HG03025 (cell line): ENCODE results near the gene SUN3.

Experiments
- ATAC-seq: cut with Tn5 transposase; IDR thresholded peaks from one replicate; pipeline ENCODE4 v1.9.1; 2021; ENCODE audit warnings: mild to moderate bottlenecking, moderate library complexity; ENCODE audit not compliant: unreplicated experiment, low FRiP score

SUN3 gene, protein sequence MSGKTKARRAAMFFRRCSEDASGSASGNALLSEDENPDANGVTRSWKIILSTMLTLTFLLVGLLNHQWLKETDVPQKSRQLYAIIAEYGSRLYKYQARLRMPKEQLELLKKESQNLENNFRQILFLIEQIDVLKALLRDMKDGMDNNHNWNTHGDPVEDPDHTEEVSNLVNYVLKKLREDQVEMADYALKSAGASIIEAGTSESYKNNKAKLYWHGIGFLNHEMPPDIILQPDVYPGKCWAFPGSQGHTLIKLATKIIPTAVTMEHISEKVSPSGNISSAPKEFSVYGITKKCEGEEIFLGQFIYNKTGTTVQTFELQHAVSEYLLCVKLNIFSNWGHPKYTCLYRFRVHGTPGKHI

DNA sequence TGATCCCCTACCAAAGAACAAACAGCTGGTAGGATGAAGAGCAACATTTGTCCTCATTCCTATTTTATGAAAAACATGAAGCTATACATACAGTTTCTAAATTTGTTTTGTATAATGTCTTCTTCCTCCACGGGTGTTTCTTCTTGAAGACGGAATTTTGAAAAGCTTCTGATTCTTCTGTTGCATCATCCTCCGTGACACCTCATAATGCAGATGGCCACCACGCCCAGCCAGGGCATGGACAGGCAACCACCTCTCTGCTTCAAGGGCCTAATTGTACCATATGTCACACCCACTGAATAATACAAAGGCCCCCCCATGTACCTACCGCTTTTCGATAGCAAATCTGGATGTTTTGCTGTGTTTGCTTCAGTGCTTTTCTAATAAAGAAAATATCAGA, at the start of gene SUN3:
Gene SUN3 (minus strand): TSS at position 170 of the 400 bp plus-strand sequence. CDS start 169 bp downstream, at position 1.
- no peak for ATAC-seq

- no peak for ATAC-seq
Measured at GRCh38 chr7:48078470-48078869, 49.6 kb upstream of the SUN3 start.

DNA sequence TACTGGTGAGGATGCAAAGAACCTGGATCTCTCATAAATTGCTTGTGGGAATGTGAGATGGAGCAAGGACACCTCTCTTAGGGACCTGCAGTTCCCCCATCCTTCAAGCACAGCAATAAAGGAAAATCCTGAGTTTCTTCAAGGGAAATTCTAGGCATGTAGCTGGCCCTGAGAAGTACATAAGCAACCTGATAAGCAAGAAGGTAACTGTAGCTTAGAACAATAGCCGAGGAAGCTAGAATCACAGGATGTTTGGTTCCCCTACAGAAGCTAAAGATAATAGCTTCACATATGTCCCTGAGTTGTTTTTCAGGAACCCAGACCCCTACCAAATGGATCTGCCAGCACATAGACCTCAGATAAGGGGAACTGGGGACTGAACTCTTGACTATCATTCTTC, 48.5 kb upstream of the SUN3 start:
- no peak for ATAC-seq

DNA sequence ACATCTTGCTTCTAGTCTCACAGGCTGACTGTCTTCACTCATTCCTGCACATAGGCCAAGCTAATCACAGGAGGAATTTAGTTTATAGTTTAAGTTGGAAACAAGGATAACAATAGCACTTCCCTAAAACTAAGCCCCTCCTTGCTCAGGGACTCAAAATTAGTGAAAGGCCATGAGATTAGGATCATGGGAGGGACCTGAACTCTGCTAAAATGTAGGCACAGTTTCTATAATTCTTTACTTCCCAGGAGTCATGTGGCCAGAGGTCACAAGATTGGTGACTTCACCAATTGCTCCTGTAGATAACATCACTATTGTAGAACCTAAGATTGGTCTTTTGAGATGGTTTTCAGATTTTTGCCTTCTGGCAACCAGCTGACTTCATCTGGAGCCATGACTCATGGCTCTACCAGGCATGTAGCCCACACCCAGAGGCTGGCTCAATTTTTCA, 45.3 kb upstream of the SUN3 start:
- no peak for ATAC-seq

- ATAC-seq: no peak
Measured at GRCh38 chr7:48067475-48067874, 38.6 kb upstream of the SUN3 start.

GRCh38 chr7:48063985-48064384, 35.1 kb upstream of the SUN3 start:
- no peak for ATAC-seq

GRCh38 chr7:48059706-48060105, 30.8 kb upstream of the SUN3 start:
- ATAC-seq: no peak

DNA sequence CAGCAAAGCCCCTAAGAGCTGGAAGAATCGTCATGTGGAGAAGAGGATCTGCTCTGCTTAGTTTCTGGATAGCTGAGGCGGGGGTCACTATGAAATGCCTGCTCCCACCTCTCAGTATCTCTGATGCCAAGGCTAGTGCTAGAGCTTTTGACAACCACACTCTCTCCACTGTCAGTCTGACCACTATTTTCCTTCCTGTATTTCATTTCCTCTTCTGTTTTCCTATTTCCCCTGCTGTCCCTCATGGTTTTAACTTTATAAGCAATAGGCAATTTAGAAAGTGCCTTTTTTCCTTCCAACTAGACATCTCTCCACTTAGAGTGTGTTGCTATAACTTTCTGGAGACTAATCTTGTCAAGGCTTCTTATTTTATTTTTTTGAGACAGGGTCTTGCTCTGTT, 30.1 kb upstream of the SUN3 start:
- ATAC-seq: no peak

DNA sequence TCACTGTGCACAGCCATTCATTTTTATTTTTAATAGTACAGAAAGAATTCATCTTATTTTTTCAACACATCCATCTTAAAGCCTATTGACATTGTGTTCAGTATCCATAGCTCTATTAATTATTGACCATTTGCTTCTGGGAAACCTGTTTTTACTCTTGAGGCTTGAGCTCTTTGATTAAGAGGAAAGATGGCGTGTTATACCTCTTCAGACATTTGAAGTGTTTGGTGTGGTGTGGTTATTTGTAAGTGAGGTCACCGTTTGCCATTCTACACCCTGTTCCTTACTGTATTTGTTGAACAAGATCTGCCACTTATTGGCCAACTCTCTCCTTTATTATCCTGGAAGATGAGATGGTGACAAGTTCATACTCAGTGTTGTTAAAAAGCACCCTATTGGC, 24.8 kb upstream of the SUN3 start:
- no peak for ATAC-seq

- no peak for ATAC-seq
Measured at GRCh38 chr7:48052748-48053147, 23.8 kb upstream of the SUN3 start.

- ATAC-seq: no peak
Measured at GRCh38 chr7:48049850-48050249, 20.9 kb upstream of the SUN3 start.

DNA sequence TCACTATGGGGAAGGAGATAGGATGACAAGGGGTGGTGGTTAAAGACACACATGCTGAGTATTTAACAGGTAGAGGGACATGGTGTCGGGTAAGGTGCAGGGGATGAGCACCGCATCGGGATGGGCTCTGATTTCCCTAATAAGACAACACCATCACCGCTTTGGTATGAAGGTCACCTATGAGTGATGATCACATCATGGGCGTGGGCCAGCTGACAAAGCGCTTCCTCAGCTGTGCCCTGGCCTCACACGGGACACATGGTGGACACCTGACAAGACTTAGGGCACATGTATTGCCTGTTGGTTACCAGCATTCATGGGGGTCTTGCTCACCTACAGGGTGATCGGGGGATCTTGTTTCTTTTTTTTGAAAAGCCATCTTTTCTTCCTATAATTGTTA, 19.2 kb upstream of the SUN3 start:
- no peak for ATAC-seq

GRCh38 chr7:48046458-48046857, 17.6 kb upstream of the SUN3 start:
- no peak for ATAC-seq

DNA sequence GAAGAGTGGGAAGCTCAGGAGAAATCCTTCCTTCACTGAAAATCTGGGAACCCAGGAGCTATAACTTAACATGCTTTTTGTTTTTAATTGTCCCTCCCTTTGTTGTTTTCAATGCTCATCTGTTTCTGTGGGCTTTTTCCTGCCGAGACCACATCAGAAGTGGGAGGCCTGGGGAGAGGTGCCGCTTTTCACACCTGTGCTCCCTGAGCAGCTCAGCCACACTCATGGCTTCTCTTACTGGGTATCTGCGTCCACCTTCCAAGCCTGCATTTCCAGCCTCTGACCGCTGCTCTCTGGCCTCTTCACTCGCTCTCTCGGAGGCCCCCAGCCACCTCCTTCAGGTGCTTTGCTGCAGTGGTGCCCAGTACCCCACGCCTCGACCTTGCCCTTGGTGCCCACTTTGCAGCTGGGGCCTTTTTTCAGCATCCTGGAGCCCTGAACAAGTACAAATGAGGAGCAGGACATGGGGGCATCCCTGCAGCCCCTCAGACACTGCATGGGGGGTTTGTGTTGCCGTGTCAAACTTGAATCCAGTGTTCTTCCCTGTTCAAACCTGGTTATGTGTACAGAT, 16.4 kb upstream of the SUN3 start:
- ATAC-seq: no peak

- no peak for ATAC-seq
Measured at GRCh38 chr7:48042636-48043035, 13.7 kb upstream of the SUN3 start.

DNA sequence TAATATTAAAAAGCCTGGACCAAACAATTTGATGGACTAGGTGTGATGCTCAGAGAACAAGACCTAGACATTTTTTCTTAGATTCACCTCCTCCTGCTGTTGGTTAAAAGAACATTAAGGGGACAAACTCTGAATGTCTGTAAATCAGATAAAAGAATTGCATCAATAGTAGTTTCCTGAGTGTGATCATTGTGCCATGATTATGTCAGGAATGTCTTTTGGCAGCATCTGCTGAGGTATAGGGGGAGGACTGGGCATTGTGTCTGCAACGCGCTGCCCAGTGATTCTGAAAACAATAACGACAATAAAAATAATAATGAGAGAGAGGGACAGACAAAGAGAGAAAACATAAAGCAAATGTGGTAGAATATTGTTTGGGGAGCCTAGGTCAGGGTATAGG, 13.3 kb upstream of the SUN3 start:
- ATAC-seq: no peak

DNA sequence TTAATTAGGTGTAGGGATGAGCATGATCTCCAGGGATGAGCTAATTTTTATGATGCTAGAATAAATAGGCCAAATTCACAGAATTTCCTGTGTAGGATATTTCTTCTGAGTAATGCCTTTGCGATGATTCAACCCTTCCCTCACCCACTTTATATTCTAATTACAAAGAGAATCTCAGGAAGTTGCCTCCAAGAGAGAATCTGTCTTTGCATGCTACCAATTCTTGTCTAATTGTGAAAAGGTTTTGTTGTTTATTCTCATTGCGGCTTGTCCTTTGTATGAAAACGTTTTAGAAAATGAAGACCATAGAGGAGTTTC, 12.7 kb upstream of the SUN3 start:
- ATAC-seq: no peak

GRCh38 chr7:48040944-48041652, 12.2 kb upstream of the SUN3 start:
- no peak for ATAC-seq

- no peak for ATAC-seq
Measured at GRCh38 chr7:48038815-48039506, 10.1 kb upstream of the SUN3 start.

- ATAC-seq: no peak
Measured at GRCh38 chr7:48035967-48036478, 7.1 kb upstream of the SUN3 start.
